ENCODE data around the gene PPP6R3. TPM values are rescaled to one million over a fixed set of nuclear protein-coding genes. Genes with fewer than 3 reads are reported as not detected.

The PPP6R3 gene
- total and polyA plus RNA-seq, 2 of the 13 experiments (the other 11 are each of a cell fraction or from before 2014, with no cell fraction given): 41.2 to 83.4 TPM

- WGBS (ENCODE audit: low lambda C conversion rate): over 99% methylated on average over 28 of the region's 40 CpGs
- Histone ChIP-seq H3K4me2 (ENCODE audit: low read depth, low read length) (no peak overlapping the region), H3K4me1 (ENCODE audit: insufficient read depth, low read length) (no peaks in the 10 kb centered on the region; the same call in 1 of the 2 replicates), H3K9me3 (ENCODE audit: low read length) (peaks cover 6% of the 10 kb centered on the region; the same call in 1 of the 2 replicates), H3K27me3 (ENCODE audit: control insufficient read depth in 1 of 2, insufficient read depth in 2 of 2, low read length in 2 of 2) (no peaks in the 10 kb centered on the region), H2AFZ (ENCODE audit: low read length) (no peak overlapping the region), H3K9ac (ENCODE audit: insufficient read depth, low read depth, low read length) (no peak overlapping the region), H4K20me1 (ENCODE audit: insufficient read depth, low read length) (peaks cover 9% of the 10 kb centered on the region; the same call in 1 of the 2 replicates), H3K27ac (ENCODE audit: extremely low read length, insufficient read depth, low read length) (no peak overlapping the region), H3K79me2 (ENCODE audit: insufficient read depth, low read length) (peaks cover under 1% of the 10 kb centered on the region), H3K4me3 (replicated peaks in 1 of 3; ENCODE audit: insufficient read depth in 1 of 3, low read depth in 2 of 3, low read length in 3 of 3) (no peak overlapping the region), H3K36me3 (replicated peaks in 1 of 2; ENCODE audit: control insufficient read depth in 1 of 2, insufficient read depth in 2 of 2, low read length in 2 of 2) (peaks cover 36 to 86% of the 10 kb centered on the region in 2 experiments)
- BruUV-seq (replicated peaks): no TSS peak
- ChIA-PET CTCF (ENCODE audit: low intra/inter-chr PET ratio, low total read pairs) (no interaction called here), POLR2A (no interaction called here)
- TF ChIP-seq ZNF768 (CRISPR knock-in tag; IDR thresholded peaks at IDR 0.05) (peak; percentile 62; the same call in 1 of the 2 replicates), AGO2 (optimal IDR thresholded peaks at IDR 0.05; ENCODE audit: low read depth, low read length) (peak; percentile 73), ATF7-NPFF (CRISPR knock-in tag; IDR thresholded peaks at IDR 0.05; ENCODE audit: low read depth) (no peak)
- ATAC-seq (no peak; the same call in 2 of the 3 replicates), FAIRE-seq (no peak), DNase-seq (ENCODE audit: low spot score) (no peak)
- in situ Hi-C loops (cut with HindIII; ENCODE audit: extremely low pct_ligation_motif_present, low pct_unique_long_range_greater_than_20kb) (no loop called here), intact Hi-C loops (cut with micrococcal nuclease; ENCODE audit: unreplicated experiment) (no loop called here)
Measured at GRCh38 chr11:68424981-68425865, 35.3 kb upstream of the PPP6R3 start.

- no peak overlapping the region for H3K4me3 ChIP-seq (replicated peaks in 1 of 3; ENCODE audit: insufficient read depth in 1 of 3, low read depth in 2 of 3, low read length in 3 of 3)
- FAIRE-seq (no peak), ATAC-seq (no peak), DNase-seq (ENCODE audit: low spot score) (no peak)
- H3K4me2 ChIP-seq (ENCODE audit: low read depth, low read length): no peak overlapping the region
- WGBS (ENCODE audit: low lambda C conversion rate): 97% methylated on average over 6 of the region's 21 CpGs
- no peaks in the 10 kb centered on the region for H3K27me3 ChIP-seq (ENCODE audit: control insufficient read depth in 1 of 2, insufficient read depth in 2 of 2, low read length in 2 of 2)
- in situ Hi-C loops (cut with HindIII; ENCODE audit: extremely low pct_ligation_motif_present, low pct_unique_long_range_greater_than_20kb): no loop called here
- peak; percentile 60 for TF ChIP-seq AGO2 (optimal IDR thresholded peaks at IDR 0.05; ENCODE audit: low read depth, low read length)
- no peak for TF ChIP-seq ZNF530 (CRISPR knock-in tag; IDR thresholded peaks at IDR 0.05; ENCODE audit: low read depth)
- H3K27ac ChIP-seq (ENCODE audit: extremely low read length, insufficient read depth, low read length): no peak overlapping the region
- intact Hi-C loops (cut with micrococcal nuclease; ENCODE audit: unreplicated experiment): no loop called here
- ChIA-PET POLR2A (no interaction called here), CTCF (ENCODE audit: low intra/inter-chr PET ratio, low total read pairs) (no interaction called here)
- no peaks in the 10 kb centered on the region; the same call in 1 of the 2 replicates for H3K4me1 ChIP-seq (ENCODE audit: insufficient read depth, low read length)
- peaks cover 6% of the 10 kb centered on the region; the same call in 1 of the 2 replicates for H3K9me3 ChIP-seq (ENCODE audit: low read length)
- H3K36me3 ChIP-seq (replicated peaks in 1 of 2; ENCODE audit: control insufficient read depth in 1 of 2, insufficient read depth in 2 of 2, low read length in 2 of 2): peaks cover 43 to 87% of the 10 kb centered on the region in 2 experiments
- BruUV-seq (replicated peaks): no TSS peak
- no peaks in the 10 kb centered on the region for H3K79me2 ChIP-seq (ENCODE audit: insufficient read depth, low read length)
- no peak overlapping the region for H2AFZ ChIP-seq (ENCODE audit: low read length)
- peaks cover 9% of the 10 kb centered on the region; the same call in 1 of the 2 replicates for H4K20me1 ChIP-seq (ENCODE audit: insufficient read depth, low read length)
- no peak overlapping the region for H3K9ac ChIP-seq (ENCODE audit: insufficient read depth, low read depth, low read length)
Measured at GRCh38 chr11:68425866-68426380, 34.6 kb upstream of the PPP6R3 start.
